ENCODE measurements around the gene ADARB1. TPM values are rescaled to one million over a fixed set of nuclear protein-coding genes. Genes with fewer than 3 reads are reported as not detected.

ADARB1 gene
- total and polyA plus RNA-seq, 8 donors = 3.2 to 33.9 (median 9.4) TPM

DNA sequence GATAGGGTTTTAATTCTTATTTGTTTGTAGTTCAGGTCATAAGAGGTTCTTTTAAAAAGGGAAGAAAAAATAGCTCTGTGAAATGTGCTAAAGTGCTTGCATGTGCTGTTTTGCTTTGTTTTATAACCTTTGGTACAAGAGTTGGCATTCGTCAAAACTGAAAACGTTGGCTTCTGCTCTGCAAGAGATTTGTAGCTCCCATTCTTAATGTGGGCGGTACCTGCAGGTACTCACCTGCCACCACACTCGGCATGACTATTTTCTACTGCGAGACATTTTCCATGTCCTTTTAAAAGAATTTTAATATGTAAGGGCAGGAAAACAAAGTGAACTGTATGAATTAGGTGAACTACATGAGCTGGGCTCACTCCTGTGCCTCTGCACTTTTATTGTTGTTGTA is 92.6 kb downstream of the ADARB1 start:
- Histone ChIP-seq H3K27me3 (no peaks in the 10 kb centered on the region), H3K4me1 (peaks cover 0 to 67% (median 17%) of the 10 kb centered on the region in 4 donors), H3K9me3 (no peaks in the 10 kb centered on the region), H3K27ac (peak overlapping the region in 1 of 5 donors; percentile 68), H3K36me3 (peaks cover 0 to 13% (median 3%) of the 10 kb centered on the region in 4 donors), H3K4me3 (no peak overlapping the region)
- WGBS, 5 donors = 60 to 72% (median 68%) methylated on average over 5 of the region's 5 CpGs
- no peak for TF ChIP-seq POLR2AphosphoS5 (IDR thresholded peaks at IDR 0.05)
- TF ChIP-seq EP300 (IDR thresholded peaks at IDR 0.05) = no peak
- TF ChIP-seq, protein P1, sequence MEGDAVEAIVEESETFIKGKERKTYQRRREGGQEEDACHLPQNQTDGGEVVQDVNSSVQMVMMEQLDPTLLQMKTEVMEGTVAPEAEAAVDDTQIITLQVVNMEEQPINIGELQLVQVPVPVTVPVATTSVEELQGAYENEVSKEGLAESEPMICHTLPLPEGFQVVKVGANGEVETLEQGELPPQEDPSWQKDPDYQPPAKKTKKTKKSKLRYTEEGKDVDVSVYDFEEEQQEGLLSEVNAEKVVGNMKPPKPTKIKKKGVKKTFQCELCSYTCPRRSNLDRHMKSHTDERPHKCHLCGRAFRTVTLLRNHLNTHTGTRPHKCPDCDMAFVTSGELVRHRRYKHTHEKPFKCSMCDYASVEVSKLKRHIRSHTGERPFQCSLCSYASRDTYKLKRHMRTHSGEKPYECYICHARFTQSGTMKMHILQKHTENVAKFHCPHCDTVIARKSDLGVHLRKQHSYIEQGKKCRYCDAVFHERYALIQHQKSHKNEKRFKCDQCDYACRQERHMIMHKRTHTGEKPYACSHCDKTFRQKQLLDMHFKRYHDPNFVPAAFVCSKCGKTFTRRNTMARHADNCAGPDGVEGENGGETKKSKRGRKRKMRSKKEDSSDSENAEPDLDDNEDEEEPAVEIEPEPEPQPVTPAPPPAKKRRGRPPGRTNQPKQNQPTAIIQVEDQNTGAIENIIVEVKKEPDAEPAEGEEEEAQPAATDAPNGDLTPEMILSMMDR (IDR thresholded peaks at IDR 0.05) = no peak
- TF ChIP-seq POLR2A (IDR thresholded peaks at IDR 0.05) = no peak
- intact Hi-C loops (cut with DNase I; ENCODE audit: low total_unique reads) = no loop called here
- DNase-seq = no peak

DNA sequence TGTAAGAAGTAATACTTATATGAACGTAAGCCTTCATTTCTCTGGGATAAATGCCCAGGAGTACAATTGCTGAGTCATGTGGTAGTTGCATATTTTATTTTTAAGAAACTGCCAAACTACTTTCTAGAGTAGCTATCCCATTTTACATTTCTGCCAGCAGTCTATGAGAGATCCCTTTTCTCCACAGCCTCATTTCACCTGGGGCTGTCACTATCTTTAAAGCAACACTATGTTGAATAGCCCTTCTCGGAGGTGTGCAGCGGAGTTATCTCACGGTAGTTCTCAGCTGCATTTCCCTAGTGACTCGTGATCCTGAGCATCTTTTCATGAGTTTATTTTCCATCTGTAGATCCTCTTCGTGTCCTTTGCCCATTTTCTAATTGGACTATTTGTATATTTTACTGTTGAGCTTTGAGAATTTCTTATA is 93.4 kb downstream of the ADARB1 start:
- TF ChIP-seq, protein P1 (IDR thresholded peaks at IDR 0.05) = no peak
- TF ChIP-seq POLR2A (IDR thresholded peaks at IDR 0.05) (no peak), EP300 (IDR thresholded peaks at IDR 0.05) (no peak), POLR2AphosphoS5 (IDR thresholded peaks at IDR 0.05) (no peak)
- WGBS, 5 donors = 59 to 76% (median 70%) methylated on average over 6 of the region's 6 CpGs
- peaks cover 0 to 14% (median 11%) of the 10 kb centered on the region in 4 donors for H3K36me3 ChIP-seq
- peaks cover 0 to 61% (median 17%) of the 10 kb centered on the region in 4 donors for H3K4me1 ChIP-seq
- DNase-seq = no peak
- intact Hi-C loops (cut with DNase I; ENCODE audit: low total_unique reads) = no loop called here
- H3K27me3 ChIP-seq = no peaks in the 10 kb centered on the region
- H3K27ac ChIP-seq = peak overlapping the region in 1 of 5 donors; percentile 68
- no peaks in the 10 kb centered on the region for H3K9me3 ChIP-seq
- H3K4me3 ChIP-seq = no peak overlapping the region

DNA sequence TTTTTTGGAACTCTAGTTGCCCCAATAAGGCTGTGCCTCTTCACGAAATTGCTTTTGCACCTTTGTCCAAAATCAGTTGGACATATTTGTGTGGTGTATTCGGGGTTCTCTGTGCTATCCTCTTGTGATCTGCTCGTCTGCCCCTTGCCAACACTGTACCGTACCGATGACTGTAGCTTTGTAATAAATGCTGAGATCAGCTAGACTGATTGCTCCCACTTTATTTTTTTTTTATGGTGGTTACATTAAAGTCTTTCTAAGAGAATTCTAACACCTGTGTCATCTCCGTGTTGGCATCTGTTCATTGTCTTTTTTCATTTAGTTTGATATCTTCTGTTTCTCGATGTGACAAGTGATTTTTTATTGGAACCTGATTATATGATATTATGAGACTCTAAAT is 94.1 kb downstream of the ADARB1 start:
- WGBS, 5 donors = 80 to 89% (median 83%) methylated on average over 7 of the region's 7 CpGs
- Histone ChIP-seq H3K4me3 (no peak overlapping the region), H3K27me3 (no peaks in the 10 kb centered on the region), H3K36me3 (peaks cover 0 to 18% (median 12%) of the 10 kb centered on the region in 4 donors), H3K27ac (no peak overlapping the region), H3K9me3 (no peaks in the 10 kb centered on the region), H3K4me1 (peaks cover 0 to 56% (median 17%) of the 10 kb centered on the region in 4 donors)
- DNase-seq = no peak
- no peak for TF ChIP-seq POLR2A (IDR thresholded peaks at IDR 0.05)
- intact Hi-C loops (cut with DNase I; ENCODE audit: low total_unique reads) = no loop called here

DNA sequence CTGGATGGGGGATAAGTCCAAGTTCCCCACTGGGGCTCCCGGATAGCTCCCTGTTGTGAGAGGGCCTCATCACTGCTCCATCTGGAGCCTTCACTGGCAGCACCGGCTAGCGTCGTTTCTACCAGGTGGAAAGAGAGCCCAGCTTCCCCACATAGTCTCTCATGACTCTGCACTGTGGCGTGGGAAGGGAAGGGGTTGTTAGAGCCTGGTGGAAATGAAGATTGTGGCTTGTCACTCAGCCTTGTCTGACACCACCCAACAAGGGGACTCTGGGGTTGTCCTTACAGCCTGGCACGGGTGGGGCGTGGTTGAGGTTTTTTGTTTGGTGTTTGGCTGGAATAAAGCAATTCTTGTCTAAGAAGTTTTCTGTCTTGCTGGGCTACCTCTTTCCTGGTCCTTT is 94.6 kb downstream of the ADARB1 start:
- Histone ChIP-seq H3K4me3 (no peak overlapping the region), H3K36me3 (peaks cover 0 to 19% (median 14%) of the 10 kb centered on the region in 4 donors), H3K9me3 (no peaks in the 10 kb centered on the region), H3K27ac (no peak overlapping the region), H3K27me3 (no peaks in the 10 kb centered on the region), H3K4me1 (peaks cover 0 to 52% (median 17%) of the 10 kb centered on the region in 4 donors)
- WGBS, 5 donors = 62 to 65% (median 63%) methylated on average over 7 of the region's 7 CpGs
- intact Hi-C loops (cut with DNase I; ENCODE audit: low total_unique reads) = no loop called here
- TF ChIP-seq POLR2AphosphoS5 (IDR thresholded peaks at IDR 0.05) = no peak
- TF ChIP-seq, protein P1 (IDR thresholded peaks at IDR 0.05) = no peak
- no peak for TF ChIP-seq EP300 (IDR thresholded peaks at IDR 0.05)
- TF ChIP-seq POLR2A (IDR thresholded peaks at IDR 0.05) = no peak
- no peak for DNase-seq

DNA sequence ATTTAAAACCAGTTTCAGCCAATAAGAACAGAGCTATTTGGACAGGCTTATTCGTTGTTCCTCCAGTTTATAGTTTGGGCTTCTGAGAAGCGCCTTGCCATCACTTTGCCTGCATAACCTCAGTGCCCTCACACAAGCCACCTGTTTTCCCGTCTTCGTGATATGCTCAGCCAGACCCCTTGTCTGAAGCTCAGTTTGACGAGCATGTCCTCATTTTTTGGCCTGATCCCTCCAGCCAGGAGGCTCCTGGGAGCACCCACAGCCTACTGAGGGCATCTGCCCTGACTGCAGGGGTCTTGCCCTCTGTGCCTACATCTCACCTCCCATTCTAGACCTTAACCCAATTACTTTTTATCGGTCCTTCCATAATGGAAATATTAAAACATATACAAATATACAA is 95.3 kb downstream of the ADARB1 start:
- WGBS, 5 donors = 67 to 75% (median 70%) methylated on average over 6 of the region's 6 CpGs
- intact Hi-C loops (cut with DNase I; ENCODE audit: low total_unique reads) = no loop called here
- TF ChIP-seq, protein P1 (IDR thresholded peaks at IDR 0.05) = no peak
- H3K4me3 ChIP-seq = no peak overlapping the region
- no peaks in the 10 kb centered on the region for H3K9me3 ChIP-seq
- no peak for DNase-seq
- no peaks in the 10 kb centered on the region for H3K27me3 ChIP-seq
- peaks cover 0 to 45% (median 17%) of the 10 kb centered on the region in 4 donors for H3K4me1 ChIP-seq
- no peak overlapping the region for H3K27ac ChIP-seq
- H3K36me3 ChIP-seq = peaks cover 0 to 21% (median 14%) of the 10 kb centered on the region in 4 donors

All from stomach (tissue), 9 donors.